ENCODE data around the gene PTPA. TPM values are rescaled to one million over a fixed set of nuclear protein-coding genes. Genes with fewer than 3 reads are reported as not detected.

The PTPA gene
- total RNA-seq, 1 donor: 136 TPM

DNA sequence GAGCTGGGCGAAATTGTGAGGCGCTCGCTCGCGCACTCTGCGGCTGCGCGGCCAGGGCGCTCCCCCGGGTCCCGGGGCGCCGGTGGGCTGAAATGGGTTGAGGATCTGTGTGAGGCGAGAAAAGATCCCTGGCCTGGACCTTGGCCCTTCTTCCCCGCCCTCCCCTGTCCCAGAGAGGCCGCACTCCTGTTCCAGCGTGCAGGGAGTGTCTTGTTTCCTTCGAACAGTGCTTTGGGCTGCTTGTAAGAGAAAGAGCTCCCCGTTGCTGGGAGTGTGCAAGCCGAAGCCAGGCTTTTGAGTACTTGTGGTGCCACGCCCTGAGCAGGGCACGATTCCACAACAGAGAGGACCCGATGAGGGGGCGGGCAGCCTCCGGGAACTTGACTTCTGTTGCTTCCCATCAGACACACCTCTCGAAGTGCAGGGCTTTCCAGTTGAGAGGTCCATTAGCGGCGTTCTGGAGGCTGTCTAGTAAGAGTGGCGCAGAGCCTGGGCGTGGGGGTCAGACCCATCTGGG is 29.8 kb upstream of the PTPA start:
- TF ChIP-seq, protein P1, sequence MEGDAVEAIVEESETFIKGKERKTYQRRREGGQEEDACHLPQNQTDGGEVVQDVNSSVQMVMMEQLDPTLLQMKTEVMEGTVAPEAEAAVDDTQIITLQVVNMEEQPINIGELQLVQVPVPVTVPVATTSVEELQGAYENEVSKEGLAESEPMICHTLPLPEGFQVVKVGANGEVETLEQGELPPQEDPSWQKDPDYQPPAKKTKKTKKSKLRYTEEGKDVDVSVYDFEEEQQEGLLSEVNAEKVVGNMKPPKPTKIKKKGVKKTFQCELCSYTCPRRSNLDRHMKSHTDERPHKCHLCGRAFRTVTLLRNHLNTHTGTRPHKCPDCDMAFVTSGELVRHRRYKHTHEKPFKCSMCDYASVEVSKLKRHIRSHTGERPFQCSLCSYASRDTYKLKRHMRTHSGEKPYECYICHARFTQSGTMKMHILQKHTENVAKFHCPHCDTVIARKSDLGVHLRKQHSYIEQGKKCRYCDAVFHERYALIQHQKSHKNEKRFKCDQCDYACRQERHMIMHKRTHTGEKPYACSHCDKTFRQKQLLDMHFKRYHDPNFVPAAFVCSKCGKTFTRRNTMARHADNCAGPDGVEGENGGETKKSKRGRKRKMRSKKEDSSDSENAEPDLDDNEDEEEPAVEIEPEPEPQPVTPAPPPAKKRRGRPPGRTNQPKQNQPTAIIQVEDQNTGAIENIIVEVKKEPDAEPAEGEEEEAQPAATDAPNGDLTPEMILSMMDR (IDR thresholded peaks at IDR 0.05; ENCODE audit: insufficient read depth, low read depth, low read length): no peak
- peak overlapping the region; percentile 85 for H3K4me3 ChIP-seq (ENCODE audit: low read depth, low read length)
- DNase-seq (ENCODE audit: low read depth): no peak

DNA sequence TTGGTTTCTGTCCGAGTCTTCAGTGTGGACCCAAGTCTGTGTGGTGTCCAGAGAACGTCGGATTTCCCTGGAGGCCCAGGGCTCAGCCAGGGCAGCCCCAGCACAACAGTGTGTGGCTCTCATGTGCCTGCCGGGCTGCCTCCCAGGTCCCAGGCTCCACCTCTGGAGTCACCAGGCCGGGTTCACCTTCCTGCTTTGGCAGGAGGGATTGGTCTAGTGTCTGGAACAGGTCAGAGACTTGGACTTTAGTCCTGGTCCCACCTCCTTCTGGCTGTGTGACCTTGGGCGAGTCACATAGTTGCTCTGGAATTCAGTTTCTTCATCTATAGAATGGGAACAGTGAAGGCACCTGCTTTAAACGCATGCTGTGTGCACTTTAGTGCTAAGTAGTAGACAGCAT is 27.1 kb upstream of the PTPA start:
- TF ChIP-seq, protein P1 (IDR thresholded peaks at IDR 0.05; ENCODE audit: insufficient read depth, low read depth, low read length): no peak
- H3K4me3 ChIP-seq (ENCODE audit: low read depth, low read length): no peak overlapping the region
- no peak for DNase-seq (ENCODE audit: low read depth)

DNA sequence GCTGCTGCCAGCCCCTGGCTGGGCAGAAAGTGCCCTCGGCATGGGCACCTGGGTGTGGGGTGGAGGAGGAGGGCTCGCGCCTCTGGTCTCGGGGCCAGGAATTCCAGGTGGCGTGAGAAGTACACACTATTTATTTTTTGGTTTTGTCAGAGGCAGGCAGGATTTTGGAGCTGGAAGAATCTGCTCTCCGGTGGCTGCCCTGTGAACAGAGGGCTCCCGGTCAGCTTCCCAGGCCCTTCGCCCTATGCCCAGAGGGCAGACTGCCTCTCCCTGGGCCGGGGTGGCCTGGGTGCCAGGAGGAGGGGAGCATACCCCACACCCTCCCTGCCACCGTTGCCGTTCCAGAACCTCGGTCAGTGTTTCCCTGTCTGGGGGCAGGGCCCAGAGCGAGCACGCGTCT is 22.0 kb upstream of the PTPA start:
- no peak overlapping the region for H3K4me3 ChIP-seq (ENCODE audit: low read depth, low read length)
- TF ChIP-seq, protein P1 (IDR thresholded peaks at IDR 0.05; ENCODE audit: insufficient read depth, low read depth, low read length): no peak
- DNase-seq (ENCODE audit: low read depth): no peak

DNA sequence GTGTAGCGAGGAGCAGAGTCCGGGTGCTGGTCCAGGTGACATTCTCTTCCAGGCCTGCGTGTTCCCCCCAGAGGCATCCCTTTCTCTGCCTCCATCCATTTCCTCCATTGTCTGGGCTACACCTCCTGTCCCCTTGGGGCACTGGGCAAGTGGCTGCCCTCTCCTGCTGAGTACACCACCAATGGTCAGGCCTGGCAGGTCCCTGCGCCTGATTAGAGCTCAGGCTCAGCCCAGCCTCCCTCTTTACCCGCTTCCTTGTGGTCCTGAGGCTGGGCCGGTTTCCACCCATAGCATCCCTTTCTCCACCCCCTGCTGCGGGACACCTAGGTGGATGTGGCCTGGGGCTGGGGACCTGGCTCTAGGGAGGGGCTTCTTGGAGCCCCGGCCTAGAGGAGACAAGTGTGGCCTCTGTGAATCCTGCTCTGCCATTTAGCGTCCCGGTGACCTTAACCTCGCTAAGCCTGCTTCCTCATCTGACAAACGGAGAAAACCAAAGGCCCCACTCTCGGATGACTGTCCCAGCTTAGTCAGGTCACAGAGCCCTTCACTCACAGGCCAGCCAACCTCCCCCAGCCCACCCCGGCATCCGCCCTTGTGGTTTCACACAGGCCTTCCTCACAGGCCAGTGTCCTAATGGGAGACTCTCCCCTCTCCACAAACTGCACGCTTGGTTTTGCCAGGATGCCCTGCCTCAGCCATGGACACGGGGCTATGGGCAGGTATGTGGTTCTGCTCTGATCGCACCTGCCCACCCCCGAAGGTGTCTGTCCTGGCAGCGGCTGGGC is 17.4 kb upstream of the PTPA start:
- no peak for DNase-seq (ENCODE audit: low read depth)
- TF ChIP-seq, protein P1 (IDR thresholded peaks at IDR 0.05; ENCODE audit: insufficient read depth, low read depth, low read length): no peak
- no peak overlapping the region for H3K4me3 ChIP-seq (ENCODE audit: low read depth, low read length)

- TF ChIP-seq, protein P1 (IDR thresholded peaks at IDR 0.05; ENCODE audit: insufficient read depth, low read depth, low read length): no peak
- no peak for DNase-seq (ENCODE audit: low read depth)
- H3K4me3 ChIP-seq (ENCODE audit: low read depth, low read length): no peak overlapping the region
These were observed 16.6 kb upstream of the PTPA start for GRCh38 chr9:129094387-129095169.

DNA sequence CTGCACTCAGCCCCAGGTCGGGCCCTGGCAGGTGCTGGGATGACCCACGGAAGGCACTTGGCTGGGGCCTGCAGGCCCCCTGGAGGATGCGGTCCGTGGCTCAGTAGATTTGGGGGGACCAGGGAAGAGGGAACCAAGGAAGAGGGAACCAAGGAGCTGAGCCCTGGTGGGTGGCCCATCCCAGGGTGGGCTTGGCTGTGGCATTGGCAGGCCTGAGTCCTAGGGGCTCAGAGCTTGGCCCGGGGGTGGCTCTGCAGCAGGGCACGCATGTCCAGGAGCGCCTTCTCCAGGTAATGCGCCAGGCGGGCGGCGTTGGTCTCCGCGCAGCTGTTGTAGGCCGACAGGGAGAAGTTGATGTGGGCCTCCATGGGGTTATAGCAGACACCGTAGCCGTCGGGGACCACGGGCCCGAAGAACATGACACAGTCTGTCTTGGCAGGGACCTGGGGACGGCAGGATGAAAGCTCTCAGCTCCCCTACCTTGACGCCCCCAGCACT is 16.0 kb upstream of the PTPA start:
- H3K4me3 ChIP-seq (ENCODE audit: low read depth, low read length): no peak overlapping the region
- TF ChIP-seq, protein P1 (IDR thresholded peaks at IDR 0.05; ENCODE audit: insufficient read depth, low read depth, low read length): no peak
- DNase-seq (ENCODE audit: low read depth): no peak

All from fibroblast of villous mesenchyme (primary cell).